Activated T-helper 1 cell treated with anti-CD3 and anti-CD28 coated beads, Interleukin-2, amount 50 U/mL, for 16 hours (primary cell): Measurements from ENCODE around the gene CCNI.
"Not testable (repeated sequence)": the region's sequence is repeated elsewhere in the genome, so short reads cannot be mapped to it uniquely, and the experiment has no call there.

Source experiments
- DNase-seq, 2 donors: peaks; one replicate each; pipeline ENCODE4 v3.0.0-alpha.2; 2020; ENCODE audit warnings: low read depth in 1 of 2, low spot score in 1 of 2

CCNI gene

DNA sequence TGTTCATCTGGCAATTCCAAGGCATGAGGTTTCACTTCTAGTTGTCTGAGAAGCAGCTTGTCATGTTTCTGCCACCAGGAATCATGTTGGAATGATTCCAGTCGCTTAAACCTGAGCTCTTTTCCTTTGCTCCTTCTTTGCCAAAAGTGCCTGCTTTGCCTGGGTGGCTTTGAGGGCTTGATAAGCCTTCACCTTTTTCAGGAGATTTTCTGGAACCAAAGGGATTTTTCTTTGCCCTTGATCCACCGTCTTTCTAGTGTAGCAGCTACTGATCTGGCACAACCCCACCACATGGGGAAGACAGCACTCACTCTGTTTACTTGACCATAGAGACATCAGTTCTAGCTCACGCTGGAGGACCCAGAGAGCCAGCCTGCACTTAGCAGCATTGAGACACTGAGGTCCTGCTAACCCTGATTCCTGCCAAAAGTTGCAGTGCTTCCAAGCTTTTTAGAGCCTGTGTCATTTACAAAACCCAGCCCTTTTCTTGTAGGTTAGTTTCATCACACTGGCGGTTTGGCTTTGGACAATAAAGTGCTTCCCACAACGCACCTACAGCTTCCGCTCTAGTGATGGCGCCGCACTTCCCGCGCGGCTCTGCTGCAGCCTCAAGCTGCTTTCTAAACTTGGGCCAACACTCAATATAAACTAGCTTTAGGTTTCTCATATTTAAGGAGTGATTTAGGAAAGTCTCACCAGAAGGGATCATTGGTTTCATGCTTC, 7.3 kb upstream of the CCNI start:
- DNase-seq: no peak

DNA sequence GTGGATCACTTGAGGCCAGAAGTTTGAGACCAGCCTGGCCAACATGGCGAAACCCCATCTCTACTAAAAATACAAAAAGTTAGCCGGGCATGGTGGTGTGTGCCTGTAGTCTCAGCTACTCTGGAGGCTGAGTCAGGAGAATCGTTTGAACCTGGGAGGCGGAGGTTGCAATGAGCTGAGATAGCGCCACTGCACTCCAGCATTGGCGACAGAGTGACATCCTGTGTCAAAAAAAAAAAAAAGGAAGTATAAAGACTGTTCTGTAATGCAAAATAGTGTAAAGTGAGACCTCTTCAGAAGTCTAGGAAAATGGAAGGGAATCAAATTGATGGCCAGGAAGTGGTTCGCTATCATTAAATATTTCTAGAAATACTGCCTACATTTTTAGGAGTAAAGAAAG, 5.0 kb upstream of the CCNI start:
- not testable (repeated sequence) for DNase-seq

- DNase-seq: no peak
These were observed 3.5 kb upstream of the CCNI start for GRCh38 chr4:77079281-77079680.

DNA sequence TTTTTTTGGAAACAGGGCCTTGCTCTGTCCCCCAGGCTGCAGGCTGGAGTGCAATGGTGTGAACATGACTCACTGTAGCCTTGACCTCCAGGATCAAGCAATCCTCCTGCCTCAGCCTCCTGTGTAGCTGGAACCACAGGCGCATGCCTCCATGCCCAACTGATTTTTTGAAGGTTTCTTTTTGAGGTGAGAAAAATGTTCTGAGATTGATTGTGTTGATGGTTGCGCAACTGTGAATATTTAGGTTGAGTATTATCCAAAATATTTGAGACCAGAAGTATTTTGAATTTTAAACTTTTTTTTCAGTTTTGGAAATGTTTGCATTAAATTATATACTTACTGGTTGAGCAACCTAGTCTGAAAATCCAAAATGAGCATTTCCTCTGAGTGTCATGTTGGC, 2.6 kb upstream of the CCNI start:
- no peak for DNase-seq

DNA sequence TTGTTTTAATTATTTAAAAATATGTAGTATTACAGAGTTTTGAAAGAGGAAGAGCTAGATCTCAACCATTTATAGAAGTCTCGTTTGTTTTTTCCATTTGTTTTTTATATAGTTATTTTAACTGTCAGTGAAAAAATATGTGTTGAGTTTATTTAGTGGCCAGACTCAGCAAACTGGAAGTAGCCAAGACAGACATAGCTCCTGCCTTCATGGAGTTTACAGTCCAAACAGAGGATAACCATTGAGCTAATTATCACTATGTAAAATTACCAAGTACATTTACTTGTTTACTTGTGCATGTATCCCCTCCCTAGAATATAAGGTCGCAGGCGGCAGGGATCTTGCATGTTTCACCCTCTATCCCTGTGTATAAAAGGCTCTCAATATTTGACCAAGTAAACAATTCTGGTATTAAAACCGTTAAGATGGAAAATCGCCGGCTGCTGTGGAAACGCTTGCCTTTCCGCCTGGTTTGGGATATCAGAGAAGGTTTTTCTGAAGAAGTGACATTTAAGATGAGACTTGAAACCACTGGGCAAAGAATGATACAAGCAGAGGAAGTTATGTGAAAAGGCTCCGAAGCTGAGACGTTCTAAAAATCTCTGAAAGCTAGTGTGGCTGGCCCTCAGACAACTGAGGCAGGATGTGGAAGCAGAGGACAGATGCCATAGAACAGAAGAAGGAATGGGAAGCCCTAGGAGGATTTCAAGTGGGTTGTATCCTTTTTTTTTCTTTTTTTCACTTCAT, 1.3 kb upstream of the CCNI start:
- DNase-seq: no peak

DNA sequence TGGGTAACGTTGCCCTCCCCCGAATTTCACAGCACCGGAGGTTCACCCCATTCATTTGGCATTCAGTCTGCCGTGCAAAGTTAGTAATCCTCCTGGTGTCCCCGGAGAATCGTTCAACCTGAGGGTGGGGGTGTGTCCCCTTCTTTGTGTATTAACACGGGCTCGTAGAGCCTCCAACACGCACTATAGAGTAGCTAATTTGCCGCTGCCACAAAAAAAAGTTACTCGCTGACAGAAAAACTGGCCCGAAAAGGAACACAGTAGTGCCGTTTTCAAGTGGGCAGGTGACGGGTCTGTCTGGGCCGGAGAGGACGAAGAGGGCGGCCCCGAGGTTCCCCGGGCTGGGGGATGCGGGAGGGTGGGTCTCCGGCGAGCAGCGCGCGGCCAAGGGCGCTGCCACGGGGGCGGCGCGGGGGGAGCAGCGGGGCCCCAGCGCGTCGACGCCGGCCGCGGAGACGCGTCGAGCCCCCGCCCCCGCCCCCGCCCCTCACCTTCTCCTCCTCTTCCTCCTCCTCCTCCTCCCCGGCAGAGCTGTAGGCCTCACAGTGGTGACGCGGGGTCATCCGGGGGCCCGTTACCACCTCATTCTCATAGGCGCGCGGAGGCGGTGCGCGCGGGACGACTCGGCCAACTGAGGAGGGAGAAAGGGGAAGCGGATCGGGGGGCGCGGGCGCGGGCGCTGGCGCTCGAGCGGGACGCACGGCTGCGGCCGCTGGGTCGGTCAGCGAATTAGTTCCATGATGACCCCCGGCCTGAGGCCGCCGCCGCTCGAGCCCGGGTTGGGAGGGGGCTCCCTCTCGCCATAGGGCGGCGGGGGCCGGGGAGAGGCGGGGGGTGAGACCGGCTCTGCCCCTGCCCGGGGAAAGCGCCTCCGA, 571 bp downstream of the CCNI start:
- DNase-seq: peak; percentile 57 to 68

- no peak for DNase-seq
These were observed 1.4 kb downstream of the CCNI start for GRCh38 chr4:77074381-77074831.

DNA sequence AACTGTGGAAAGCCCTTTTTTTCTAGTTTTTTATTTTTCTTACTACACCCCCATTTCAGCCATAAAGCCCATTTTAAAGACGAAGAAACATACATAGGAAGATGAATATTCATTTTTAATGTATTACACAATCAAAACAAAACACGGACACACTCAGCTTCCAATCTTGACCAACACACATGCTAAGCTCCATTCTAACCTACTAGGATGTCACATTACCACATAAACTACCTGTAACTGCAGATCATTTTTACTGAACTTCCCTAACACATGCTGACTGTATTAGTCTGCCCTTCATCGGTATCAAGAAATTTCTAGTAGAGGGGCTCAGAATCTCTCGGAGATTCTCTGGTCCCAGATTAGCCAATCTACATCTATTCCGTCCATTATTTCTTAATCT, 1.8 kb downstream of the CCNI start:
- no peak for DNase-seq

DNA sequence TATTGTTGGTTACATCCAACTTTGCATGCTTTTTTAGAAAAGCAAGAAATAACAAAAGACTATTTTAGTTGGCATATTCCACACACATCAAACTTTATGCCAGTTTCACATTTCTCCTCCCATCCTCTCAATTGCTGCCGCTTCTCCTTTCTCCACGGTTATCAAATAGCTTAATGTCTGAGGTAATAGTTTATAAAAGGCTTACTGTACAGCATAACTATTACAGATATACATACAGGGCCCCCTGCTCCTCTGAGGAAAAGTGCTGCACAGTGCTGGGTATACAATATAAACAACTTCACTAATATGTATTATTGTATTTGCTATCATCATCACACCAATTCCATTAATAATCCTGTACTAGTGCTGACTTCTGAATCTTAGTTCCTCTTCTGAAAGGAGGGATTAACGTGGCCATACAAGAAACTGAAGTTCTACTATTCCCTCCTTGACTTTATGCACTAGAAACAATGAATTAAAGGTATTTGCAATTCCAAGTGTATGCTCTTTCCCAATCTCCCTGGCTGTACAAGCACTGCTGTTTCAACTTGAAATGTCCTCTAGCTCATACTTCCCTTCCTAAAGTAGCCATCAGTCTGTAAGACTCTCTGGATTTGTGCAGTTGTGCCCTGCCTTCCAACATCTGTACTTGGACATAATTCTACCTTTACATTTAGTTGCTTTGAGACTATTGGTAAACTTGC, 2.5 kb downstream of the CCNI start:
- DNase-seq: no peak

DNA sequence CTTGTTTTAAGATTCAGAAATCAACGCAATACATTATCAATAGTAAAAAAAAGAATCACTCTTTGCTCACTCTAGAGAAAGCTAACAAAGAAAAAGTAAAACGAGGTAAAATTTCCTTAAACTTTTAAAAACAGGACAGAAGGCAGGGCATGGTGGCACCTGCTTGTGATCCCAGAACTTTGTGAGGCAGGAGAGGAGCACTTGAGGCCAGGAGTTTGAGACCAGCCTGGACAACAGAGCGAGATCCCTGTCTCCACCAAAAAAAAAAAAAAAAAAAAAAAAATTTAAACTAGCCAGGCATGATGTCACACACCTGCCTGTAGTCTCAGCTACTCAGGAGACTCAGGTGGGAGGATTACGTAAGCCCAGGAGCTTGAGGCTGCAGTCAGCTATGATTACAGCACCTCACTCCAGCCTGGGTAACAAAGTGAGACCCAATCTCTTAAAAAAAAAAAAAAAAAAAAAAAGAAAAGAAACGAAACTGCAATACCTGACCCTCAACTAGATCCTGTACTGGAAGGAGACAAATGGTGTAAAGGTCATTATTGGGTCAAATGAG, 3.5 kb downstream of the CCNI start:
- DNase-seq: peak in 1 of 2 donors; percentile 9

- DNase-seq: not testable (repeated sequence)
These were observed 6.3 kb downstream of the CCNI start for GRCh38 chr4:77069514-77069913.

- DNase-seq: no peak
These were observed 10.4 kb downstream of the CCNI start for GRCh38 chr4:77065382-77065781.

DNA sequence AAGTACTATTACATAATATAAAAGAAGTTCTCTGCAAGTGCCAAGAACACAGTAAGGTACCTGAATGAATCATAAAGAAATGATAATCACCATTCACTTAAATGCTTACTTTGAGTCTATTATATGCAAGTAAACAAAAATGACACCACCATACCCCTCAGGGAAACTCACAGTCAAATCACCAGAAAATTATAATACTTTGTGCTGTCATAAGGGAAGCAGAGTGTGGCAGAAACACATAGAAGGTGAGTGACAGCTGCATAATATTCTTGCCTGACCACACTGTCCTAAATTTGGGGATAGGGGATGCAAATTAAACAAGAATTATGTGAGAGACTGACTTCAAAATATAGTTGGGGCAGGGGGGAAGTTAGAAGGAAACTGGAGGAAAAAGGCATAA, 12.9 kb downstream of the CCNI start:
- no peak for DNase-seq

DNA sequence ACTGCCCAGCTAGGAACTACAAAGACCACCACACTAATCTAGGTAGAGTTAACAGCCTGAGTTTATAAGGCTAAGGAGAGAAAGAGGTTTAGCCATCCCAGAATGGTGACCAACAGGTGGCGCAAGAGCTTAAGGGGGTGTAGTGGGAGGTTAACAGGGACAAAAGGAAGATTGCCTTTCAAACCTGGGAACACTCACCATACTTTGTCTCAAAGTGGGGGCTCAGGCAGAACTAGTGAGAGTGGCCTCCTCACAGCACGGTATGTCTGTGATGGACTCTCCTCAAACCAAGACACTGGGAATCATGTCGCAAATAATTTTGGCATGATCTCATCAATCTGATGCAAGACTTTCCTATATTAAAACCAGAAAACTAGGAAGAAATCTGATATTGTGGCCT, 23.4 kb downstream of the CCNI start:
- peak; percentile 22 to 44 for DNase-seq

- no peak for DNase-seq
These were observed 24.8 kb downstream of the CCNI start for GRCh38 chr4:77050962-77051361.

- no peak for DNase-seq
These were observed 28.8 kb downstream of the CCNI start for GRCh38 chr4:77047037-77047436.

DNA sequence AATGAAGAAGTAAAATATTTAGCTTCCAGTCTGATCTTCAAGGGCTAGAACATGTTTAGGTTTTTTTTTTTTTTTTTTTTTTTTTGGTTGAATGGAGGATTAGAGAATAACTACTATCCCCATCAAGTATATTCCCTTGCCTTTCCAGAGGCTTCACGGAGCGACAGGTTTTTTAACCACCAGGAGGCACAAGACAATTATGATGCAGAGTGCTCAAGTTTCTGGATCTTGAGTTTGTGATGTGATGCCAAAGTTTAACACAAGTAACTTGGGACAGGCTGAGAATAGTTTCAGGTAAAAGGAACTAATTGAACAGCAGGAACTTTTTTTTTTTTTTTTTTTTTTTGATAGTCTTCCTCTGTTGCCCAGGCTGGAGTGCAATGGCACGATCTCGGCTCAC, 30.3 kb downstream of the CCNI start:
- DNase-seq: no peak

GRCh38 chr4:77044461-77045150, 31.2 kb downstream of the CCNI start:
- DNase-seq: no peak

- no peak for DNase-seq
These were observed 32.2 kb downstream of the CCNI start for GRCh38 chr4:77043507-77044136.
